SKM-1 treated with dmso at 0.1 percent for 144 hours (cell line): ENCODE data around the gene PLGRKT.
"Not testable (repeated sequence)": the region's sequence is repeated elsewhere in the genome, so short reads cannot be mapped to it uniquely, and the experiment has no call there.

ENCODE experiments used
- DNase-seq: peaks from one replicate; lab custom pipeline; 2025; ENCODE audit not compliant: unreplicated experiment; lab: John Stamatoyannopoulos, UW

PLGRKT gene

DNA sequence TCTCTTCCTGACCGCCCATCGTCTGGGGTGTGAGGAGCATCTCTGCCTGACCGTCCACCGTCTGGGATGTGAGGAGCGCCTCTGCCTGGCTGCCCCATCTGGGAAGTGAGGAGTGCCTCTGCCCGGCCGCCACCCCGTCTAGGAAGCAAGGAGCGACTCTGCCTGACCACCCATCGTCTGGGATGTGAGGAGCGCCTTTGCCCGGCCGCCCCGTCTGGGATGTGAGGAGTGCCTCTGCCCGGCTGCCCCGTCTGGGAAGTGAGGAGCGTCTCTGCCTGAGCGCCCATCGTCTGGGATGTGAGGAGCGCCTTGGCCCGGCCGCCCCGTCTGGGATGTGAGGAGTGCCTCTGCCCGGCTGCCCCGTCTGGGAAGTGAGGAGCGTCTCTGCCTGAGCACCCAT lies 4.4 kb downstream of the PLGRKT start:
- DNase-seq: not testable (repeated sequence)

DNA sequence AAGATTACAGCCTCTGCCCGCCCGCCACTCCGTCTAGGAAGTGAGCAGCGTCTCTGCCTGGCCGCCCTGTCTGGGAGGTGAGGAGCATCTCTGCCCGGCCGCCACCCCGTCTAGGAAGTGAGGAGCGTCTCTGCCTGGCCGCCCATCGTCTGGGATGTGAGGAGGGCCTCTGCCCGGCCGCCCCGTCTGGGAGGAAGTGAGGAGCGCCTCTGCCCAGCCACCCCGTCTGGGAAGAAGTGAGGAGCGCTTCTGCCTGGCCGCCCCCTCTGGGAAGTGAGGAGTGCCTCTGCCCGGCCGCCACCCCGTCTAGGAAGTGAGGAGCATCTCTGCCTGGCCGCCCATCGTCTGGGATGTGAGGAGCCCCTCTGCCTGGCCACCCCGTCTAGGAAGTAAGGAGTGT lies 4.8 kb downstream of the PLGRKT start:
- DNase-seq: not testable (repeated sequence)

DNA sequence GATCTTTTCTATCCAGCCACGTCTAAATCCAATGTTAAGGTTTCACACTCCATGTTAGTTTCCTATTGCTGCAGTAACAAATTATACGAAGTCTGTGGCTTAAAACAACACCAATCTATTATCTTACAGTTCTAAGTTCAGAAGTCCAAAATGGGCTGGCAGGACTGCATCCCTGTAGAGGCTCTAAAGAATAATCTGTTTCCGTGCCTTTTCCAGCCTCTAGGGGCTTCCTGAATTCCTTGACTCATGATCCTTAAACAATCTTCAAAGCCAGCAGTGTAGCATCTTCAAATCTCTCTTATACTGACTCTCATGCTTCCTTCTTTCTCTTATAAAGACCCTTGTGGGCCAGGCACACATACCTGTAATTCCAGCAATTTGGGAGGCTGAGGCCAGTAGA lies 6.8 kb downstream of the PLGRKT start:
- no peak for DNase-seq

DNA sequence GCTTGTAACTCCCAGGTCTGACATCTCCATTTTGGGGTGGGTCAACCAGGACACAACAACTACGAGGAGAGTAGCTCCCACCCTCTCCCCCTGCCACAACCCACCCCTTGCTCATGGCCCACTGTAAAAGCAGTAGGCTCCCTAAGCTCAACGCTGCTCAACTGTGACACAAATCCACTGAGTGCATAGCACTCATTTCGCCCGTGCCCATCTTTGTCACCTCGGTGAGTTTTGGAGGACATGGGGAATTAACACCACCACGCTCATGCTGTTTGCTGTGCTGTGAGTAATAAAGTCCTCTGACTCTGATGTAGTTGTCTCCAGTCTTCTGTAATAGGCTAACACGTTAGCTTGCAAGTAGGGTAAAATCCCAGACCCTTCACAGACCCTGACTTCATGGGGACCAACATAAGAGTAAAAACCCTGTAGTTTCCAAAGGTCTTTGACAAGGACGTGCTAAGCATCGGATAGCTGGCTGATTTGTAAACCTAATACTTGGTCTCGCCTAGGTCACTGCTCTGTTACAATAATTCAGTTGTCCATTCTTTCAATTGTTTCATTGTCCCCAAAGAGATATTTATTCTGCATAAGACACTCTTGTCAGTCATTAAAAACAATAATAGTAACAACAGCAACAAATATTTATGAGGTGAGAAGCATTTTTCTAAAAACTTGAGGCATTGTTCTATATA lies 7.7 kb downstream of the PLGRKT start:
- no peak for DNase-seq

DNA sequence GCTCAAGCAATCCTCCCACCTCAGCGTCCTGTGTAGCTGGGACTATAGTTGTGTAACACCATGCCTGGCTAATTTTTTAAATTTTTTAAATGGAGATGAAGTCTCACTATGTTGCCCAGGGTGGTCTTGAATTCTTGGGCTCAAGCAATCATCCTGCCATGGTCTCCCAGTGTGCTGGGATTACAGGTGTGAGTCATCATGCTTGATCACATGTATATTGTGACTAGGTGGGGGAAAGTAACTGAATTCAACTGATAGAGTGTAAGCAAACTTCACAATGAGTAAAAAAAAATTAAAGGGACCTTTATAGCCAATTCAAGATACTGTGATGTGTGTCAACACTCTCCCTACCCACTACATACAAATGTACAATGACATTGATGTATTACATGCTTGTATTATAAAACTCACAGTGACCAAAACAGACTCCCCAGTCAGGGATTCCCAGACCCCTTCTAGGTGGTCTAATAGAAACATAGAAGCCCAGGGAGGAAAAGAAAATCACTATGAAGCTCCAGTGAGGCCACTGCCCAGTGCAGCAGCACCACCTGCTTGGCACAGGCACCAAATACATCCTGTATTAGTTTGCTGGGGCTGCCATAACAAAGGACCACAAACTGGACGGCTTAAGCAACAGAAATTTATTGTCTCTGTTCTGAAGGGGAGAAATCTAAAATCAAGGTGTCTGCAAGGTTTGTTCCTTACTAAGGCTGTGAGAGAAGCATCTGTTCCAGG lies 8.8 kb downstream of the PLGRKT start:
- DNase-seq: no peak

DNA sequence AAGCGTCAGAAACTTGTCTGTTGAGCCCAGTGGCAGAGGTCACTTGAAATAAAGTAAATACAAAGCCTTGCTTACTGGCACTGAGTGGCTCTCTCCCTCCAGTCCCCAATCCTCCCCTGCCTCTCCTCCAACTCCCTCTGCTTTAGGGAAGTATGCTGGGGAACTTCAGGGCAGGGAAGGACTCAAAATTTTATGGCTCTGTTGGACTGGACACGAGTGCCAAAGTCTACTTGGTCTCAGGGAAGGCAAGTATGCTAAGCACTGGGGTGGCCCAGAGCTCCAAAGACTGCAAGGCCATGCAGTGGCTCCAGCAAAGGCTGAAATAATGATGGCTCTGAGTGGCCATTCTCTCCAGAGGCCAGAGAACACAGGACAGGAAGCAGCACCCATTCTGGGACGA lies 9.6 kb downstream of the PLGRKT start:
- DNase-seq: no peak

DNA sequence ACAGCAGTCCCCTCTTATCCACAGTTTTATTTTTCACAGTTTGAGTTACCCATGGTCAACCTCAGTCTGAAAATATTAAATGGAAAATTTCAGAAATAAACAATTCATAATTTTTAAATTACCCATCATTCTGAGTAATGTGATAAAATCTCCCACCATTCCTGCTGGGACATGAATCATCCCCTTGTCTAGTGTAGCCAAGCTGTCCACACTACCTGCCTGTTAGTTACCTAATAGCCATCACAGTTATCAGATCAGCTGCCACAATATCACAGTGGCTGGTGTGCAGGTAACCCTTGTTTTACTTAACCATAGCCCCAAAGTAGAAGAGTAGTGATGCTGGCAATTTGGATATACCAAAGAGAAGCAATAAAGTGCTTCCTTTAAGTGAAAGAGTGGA lies 10.7 kb downstream of the PLGRKT start:
- no peak for DNase-seq

DNA sequence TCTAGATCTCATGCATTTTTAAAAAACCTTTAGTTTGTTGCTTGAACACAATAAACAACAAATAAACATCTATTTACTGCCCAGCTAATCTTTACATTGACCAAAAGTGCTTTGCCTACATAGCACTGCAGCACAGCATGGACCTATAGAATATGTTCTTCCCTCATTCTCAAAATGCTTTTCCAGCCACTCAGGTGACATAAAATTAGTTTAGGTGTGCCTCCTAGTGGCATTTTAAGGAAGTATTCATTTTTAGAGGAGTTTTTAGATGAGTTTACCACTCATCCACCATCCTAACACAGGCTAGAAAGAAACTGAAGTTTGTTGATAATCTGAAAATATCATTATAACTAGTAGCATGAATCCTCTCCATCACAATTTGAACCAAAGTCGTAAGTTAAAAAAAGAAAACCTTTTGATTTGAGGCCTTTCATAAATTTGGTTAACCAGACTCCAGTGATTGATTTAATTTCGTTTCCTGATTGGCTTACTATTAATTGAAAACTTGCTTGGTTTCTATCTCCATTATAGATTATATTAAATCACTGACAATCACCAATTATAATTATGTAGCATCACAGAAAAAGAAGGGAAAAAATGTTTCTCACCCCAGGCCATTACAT lies 12.6 kb downstream of the PLGRKT start:
- peak; percentile 57 for DNase-seq

DNA sequence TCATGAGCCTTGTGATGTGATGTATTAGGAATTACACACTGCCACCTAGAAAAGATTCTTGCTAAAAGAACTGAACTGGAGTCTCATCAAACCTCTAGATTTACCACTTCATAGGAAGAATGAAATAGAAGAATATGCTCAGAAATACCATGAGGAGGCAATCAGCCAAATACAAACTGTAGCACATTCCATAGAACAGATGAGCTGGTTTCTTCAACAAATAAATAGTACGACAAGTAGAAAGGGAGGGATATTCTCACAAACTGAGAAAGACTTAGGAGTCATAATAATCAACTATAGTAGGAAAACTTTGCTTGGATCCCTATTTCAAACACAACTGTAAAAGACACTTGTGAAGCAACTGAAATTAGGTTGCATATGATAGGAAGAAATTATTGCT lies 15.4 kb downstream of the PLGRKT start:
- DNase-seq: no peak

DNA sequence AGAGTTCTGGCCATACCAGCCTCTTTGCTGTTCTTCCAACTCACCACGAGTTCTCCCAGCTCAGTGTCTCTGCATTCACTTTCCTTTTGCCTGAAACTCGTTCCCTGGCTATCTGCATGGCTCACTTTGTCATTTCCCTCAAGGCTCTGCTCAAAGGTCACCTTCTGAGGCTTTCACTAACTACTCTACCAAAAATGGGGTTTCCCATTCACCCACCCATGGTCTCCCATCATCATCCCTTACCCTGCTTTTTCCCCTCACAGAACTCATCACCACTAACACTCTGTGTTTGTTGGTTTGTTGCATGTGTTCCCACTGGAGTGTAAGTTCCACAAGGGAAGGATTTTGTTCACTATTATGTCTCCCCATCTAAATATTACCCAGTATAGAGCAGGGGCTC lies 16.6 kb downstream of the PLGRKT start:
- DNase-seq: no peak

DNA sequence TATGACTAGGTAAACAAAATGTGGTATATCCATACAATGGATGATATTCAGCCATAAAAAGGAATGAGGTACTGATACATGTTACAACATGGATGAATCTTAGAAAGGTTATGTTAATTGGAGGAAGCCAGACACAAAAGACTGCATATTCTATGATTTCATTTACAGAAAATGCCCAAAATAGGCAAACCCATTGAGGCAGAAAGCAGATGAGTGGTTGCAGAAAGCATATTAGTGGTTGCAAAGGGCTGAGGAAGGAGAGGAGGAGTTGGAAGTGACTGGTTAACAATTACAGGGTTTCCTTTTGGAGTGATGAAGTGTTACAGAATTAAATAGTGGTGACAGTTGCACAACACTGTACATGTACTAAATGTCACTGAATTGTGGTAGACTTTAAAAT lies 17.7 kb downstream of the PLGRKT start:
- no peak for DNase-seq

DNA sequence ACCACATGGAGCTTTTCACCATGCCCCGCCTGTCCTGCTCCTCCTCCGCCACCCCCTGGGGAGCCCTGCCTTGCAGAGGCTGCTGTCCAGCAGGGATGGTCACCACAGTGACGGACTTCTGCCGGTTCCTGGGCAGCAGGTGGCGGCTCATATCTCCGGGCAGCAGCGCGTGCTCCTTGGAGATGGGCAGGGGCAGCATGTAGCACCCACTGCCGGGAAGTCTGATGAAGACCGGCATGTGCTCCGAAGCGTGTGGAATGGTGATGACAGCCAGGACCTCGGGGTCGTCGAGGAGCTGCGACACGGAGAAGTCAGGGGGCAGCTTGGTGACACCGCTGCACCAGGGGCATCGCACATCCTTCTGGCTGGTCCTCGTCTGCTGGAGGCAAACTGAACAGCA lies 19.2 kb downstream of the PLGRKT start:
- no peak for DNase-seq

DNA sequence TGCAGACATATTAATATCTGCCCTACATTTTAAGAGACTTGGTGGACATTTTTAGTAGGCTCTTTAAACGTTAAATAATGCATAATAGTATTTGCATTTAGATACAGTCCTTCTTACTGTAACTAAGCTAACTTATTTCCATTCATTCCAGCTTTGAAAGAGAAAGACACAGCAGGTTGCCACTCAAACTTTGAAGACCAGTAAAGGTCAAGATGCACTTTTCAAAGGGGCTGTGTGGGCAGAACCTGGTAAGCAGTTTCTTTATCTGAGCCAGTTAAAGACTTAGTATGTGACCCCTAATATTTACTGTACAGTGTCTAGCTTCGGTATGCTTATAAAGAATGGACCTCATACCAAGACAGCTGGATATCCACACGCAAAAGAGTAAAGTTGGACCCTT lies 20.8 kb downstream of the PLGRKT start:
- no peak for DNase-seq

DNA sequence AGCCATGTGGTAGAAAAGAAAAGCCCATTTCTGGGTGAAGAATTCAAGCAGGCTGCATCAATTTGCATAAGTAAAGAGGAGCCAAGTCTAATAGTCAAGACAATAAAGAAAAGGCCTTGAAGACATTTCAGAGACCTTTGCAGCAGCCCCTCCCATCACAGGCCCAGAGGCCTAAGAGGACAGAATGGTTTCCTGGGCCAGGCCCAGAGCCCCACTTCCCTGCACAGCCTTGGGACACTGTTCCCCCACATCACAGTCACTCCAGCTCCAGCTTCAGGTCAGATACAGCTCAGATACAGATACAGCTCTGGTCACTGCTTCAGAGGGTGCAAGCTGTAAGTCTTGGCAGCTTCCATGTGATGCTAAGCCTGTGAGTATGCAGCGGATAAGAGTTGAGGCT lies 29.1 kb downstream of the PLGRKT start:
- DNase-seq: no peak

DNA sequence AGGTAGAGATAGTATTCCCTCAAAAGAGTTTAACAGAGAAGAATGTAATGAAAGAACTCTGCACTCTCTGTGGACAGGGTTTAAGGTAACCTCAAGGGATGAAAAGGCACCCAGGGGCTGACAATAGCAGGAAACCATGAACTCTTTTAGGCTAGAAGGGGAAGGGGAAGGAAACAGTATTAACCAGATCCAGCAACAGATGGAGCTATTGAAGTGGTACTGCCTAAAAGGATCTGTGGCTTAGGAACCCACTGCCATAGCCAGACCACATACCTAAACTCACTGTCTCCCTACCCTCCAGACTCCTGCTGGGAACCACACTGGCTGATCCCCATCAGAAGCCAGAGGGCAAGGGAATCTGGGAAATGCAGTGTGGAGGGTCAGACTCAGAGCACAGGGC lies 35.5 kb downstream of the PLGRKT start:
- peak; percentile 5 for DNase-seq

DNA sequence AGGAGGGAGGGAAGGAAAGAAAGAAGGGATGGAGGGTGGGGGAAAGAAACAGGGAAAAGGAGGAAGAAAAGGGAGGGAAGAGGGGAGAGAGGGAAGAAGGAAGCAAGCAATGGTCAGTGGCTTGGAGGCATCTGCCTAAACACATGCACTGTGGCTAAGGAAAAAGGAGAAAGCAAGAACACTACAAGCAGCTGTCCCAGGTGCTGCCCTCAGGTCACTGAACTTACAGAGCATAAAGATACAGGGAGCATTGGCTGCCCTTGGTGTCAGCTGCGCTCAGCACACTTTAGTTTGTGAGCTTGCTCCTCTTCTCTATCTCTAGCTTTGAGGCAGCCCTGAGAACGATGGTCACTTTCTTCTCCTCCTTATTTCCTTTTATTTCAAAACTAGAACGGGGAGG lies 40.2 kb downstream of the PLGRKT start:
- DNase-seq: not testable (repeated sequence)

DNA sequence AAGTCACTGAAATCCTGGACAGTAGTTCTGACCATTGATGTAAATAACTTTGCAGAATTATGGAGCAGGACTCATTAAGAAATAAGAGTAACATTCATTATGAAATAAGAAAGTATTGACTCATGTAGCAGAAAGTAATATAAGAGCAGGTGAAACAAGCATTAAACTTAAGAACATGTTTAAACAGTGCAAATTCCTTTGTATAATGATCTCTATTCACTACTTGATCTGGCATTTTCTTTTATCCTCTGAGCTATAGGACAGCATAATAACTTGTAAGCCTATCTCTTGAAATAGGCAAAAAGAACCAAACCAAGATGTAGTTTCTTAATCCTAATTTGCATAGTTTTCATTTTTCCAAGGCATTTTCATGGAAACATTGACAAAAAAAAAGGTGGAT lies 42.3 kb downstream of the PLGRKT start:
- DNase-seq: no peak

DNA sequence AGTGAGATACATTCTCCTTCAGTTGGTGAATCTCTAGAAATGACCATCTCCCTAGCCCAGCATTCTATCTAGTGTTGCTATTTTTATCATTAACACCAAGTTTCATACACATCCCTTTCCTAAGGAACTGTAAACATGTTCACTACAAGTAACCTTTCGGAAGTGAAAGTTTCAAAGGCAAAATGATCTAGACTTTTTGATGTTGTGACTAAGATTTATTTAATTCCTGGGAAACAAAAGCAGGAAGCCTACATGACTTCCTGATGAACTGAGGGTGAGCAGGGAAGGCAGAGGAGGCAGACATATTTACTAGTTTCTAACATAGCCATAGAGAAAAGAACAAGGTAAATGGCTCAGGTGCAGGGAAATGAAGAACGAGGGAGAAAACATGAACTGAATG lies 43.7 kb downstream of the PLGRKT start:
- DNase-seq: not testable (repeated sequence)

DNA sequence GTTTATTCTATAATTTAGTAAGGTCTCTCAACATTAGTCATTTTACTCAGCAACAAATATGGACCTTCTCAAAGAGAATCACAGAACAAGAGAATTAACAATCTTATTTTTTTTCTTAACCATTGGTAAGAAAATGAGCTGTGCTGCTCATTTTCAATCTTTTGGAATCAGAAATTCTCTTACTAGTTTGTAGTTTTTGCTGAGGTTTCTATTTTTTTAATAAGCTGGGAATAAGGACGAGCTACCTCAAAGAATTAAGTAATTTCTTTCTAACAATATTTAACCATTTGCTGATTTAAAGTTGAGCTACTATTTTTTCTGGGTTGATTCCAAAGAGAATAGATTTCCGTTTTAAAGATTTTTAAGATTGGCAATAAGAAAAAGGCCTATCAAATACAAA lies 44.2 kb downstream of the PLGRKT start:
- no peak for DNase-seq

DNA sequence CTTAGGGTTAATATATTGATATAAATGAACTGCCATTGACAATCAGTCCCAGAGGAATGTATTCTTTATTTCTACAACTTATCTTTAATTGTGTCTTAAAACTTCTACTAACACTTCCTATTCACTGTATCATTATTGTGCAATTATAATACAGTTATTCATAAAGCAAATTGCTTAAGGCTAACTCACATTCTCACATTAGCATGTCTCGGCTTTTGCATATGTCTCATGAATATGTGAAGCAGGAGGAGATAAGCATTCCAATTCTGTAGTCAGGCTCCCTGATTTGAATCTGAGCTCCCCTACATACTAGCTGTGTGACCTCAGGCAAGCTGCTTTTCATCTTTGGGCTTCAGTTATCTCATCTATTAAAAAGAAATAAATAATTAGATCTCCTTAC lies 45.4 kb downstream of the PLGRKT start:
- no peak for DNase-seq

DNA sequence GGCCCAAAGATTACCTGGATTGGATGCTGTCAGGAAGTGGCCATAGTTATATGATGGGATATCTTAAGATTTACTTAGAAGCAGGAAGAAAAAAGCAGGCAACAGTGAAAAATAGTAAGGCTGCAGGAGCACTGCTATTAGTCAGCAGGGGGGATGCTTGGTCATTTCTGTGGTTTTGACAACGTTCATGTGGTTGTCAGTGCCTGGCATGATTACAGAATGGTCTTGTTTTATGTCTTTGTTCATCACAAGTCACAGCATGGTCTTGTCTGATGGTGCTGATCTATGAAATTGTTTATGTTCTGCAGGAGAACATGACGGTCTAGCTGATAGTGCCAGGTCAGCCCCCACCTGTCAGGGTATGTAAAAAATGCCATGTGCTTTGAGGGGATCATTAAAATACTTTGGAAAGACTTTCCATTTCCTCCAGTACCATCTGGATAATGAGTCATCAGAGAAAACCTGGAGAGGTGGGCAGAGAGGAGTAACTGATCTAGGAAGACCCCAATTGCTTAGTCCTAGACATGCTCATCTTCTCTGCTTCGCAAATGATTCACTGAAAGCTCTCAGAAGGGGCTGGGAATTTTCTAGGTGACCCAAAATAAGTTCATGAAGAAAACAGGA lies 48.5 kb downstream of the PLGRKT start:
- DNase-seq: no peak
